OCI-LY7 (cell line): ENCODE results near the gene SLC44A5.

ENCODE experiments used
- CTCF ChIP-seq: fragments of 200-600 bp; sonication (generic); conservative IDR thresholded peaks from 2 replicates; pipeline ENCODE4 v1.5.1; 2014; ENCODE audit warnings: mild to moderate bottlenecking, antibody characterized with exemption, low read length, moderate library complexity, mixed read lengths
- EZH2phosphoT487 ChIP-seq: fragments of 200-600 bp; sonication (generic); IDR thresholded peaks from 2 replicates; pipeline ENCODE4 v1.6.1; 2018; ENCODE audit warnings: low read depth, borderline replicate concordance, mild to moderate bottlenecking, mixed run types, antibody characterized with exemption, low read length, moderate library complexity, mixed read lengths

DNA sequence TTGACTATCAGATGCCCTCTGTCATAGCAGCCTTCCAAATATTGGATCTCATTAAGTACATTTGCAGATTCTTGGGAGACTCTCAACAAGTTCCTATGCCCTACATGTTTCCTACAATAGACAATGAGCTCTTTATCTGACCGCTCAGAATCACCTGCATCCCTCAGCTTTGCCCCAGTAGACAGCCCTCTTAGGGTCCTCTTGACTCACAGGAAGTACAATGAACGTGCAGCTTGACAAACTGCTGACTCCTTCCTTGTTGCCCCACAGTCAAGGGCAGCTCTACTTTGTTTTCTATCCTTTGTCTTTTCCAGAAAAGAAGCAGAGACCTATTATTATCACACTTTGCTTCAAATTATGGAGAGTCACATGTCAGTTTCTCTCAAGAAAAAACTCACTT lies 27.6 kb downstream of the SLC44A5 start:
- TF ChIP-seq CTCF (no peak), EZH2phosphoT487 (no peak)
